ENCODE data around the gene C15orf39. TPM values are rescaled to one million over a fixed set of nuclear protein-coding genes. Genes with fewer than 3 reads are reported as not detected.

The C15orf39 gene
- total and polyA plus RNA-seq, 2 of the 13 experiments (the other 11 are each of a cell fraction or from before 2014, with no cell fraction given): 6.2 to 13.5 TPM

DNA sequence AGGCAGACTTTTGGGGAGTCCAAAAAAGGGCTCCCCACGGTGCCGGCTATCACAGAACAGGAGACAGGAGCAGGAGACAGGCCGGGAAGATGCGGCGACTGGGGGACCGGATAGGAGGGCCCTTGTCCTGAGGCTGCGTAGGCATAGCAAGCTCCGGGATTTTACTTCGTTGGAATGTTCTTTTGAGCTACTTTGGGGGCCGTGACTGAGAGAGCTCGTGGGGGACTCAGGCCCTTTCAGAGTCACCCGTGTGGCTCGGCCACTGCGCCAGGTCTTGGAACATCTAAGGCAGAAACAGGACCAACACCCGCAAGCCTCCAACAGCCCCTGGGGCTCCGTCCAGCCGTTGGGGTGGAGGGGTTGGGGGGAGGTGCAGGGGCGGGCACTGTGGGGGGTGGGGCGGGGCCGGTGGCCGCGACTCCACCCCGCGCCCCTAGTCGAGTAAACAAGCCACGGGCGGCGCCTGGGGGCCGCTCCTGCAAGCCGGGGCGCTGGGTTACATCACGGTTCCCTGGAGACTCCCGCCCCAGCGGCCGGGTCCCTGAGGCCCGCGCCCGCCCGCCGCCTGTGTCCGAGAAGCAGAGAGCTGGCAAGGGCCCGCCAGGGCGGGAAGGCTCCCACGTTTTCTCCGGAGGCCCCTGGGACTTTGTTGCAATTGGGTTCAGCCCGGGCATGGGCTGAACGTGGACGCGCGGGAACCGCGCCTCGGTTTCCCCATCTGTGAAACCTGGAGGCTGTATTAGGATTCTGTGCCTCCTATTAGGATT lies 23.3 kb upstream of the C15orf39 start:
- H3K27ac ChIP-seq (ENCODE audit: extremely low read length, insufficient read depth, low read length): peak overlapping the region; percentile 56
- H4K20me1 ChIP-seq (ENCODE audit: insufficient read depth, low read length): no peaks in the 10 kb centered on the region
- intact Hi-C loops (cut with micrococcal nuclease; ENCODE audit: unreplicated experiment): no loop called here
- H3K79me2 ChIP-seq (ENCODE audit: insufficient read depth, low read length): no peaks in the 10 kb centered on the region
- H3K27me3 ChIP-seq (ENCODE audit: control insufficient read depth in 1 of 2, insufficient read depth in 2 of 2, low read length in 2 of 2): no peaks in the 10 kb centered on the region
- peaks cover 94% of the 10 kb centered on the region for H3K4me1 ChIP-seq (ENCODE audit: insufficient read depth, low read length)
- no peaks in the 10 kb centered on the region for H3K36me3 ChIP-seq (replicated peaks in 1 of 2; ENCODE audit: control insufficient read depth in 1 of 2, insufficient read depth in 2 of 2, low read length in 2 of 2)
- in situ Hi-C loops (cut with HindIII; ENCODE audit: extremely low pct_ligation_motif_present, low pct_unique_long_range_greater_than_20kb): no loop called here
- H2AFZ ChIP-seq (ENCODE audit: low read length): no peak overlapping the region
- peak; percentile 72 for ATAC-seq
- POLR2A ChIA-PET: interaction anchor here (0.6 to 8.7 kb wide), 9 partner anchors 13 to 134 kb away, joined by 3 to 151 read pairs (median 6); partner anchors contain the start of gene C15orf39
- peak overlapping the region; percentile 46 to 68 (median 55) for H3K4me3 ChIP-seq (replicated peaks in 1 of 3; ENCODE audit: insufficient read depth in 1 of 3, low read depth in 2 of 3, low read length in 3 of 3)
- peak overlapping the region; percentile 86 for H3K4me2 ChIP-seq (ENCODE audit: low read depth, low read length)
- peak overlapping the region; percentile 74 for H3K9ac ChIP-seq (ENCODE audit: insufficient read depth, low read depth, low read length)
- no peak for FAIRE-seq
- 12% methylated on average over 14 of the region's 53 CpGs for WGBS (ENCODE audit: low lambda C conversion rate)
- CTCF ChIA-PET (ENCODE audit: low intra/inter-chr PET ratio, low total read pairs): no interaction called here
- H3K9me3 ChIP-seq (ENCODE audit: low read length): no peaks in the 10 kb centered on the region
- BruUV-seq (replicated peaks): no TSS peak
- DNase-seq (ENCODE audit: low spot score): peak; percentile 75
- peak; percentile 75 for TF ChIP-seq BCL6 (CRISPR knock-in tag; IDR thresholded peaks at IDR 0.05)
- TF ChIP-seq ZNF607 (CRISPR knock-in tag; IDR thresholded peaks at IDR 0.05; ENCODE audit: borderline replicate concordance): 0 out of 2 replicates have a peak, but pooled peaks have one; percentile 38
- TF ChIP-seq, protein P1, sequence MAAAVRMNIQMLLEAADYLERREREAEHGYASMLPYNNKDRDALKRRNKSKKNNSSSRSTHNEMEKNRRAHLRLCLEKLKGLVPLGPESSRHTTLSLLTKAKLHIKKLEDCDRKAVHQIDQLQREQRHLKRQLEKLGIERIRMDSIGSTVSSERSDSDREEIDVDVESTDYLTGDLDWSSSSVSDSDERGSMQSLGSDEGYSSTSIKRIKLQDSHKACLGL (CRISPR knock-in tag; IDR thresholded peaks at IDR 0.05): no peak
- no peak for TF ChIP-seq IKZF4 (CRISPR knock-in tag; IDR thresholded peaks at IDR 0.05; ENCODE audit: borderline replicate concordance, low read depth, not compliant biosample characterization)
- TF ChIP-seq HOXA3 (CRISPR knock-in tag; IDR thresholded peaks at IDR 0.05): 0 out of 2 replicates have a peak, but pooled peaks have one; percentile 31
- TF ChIP-seq, protein P2, sequence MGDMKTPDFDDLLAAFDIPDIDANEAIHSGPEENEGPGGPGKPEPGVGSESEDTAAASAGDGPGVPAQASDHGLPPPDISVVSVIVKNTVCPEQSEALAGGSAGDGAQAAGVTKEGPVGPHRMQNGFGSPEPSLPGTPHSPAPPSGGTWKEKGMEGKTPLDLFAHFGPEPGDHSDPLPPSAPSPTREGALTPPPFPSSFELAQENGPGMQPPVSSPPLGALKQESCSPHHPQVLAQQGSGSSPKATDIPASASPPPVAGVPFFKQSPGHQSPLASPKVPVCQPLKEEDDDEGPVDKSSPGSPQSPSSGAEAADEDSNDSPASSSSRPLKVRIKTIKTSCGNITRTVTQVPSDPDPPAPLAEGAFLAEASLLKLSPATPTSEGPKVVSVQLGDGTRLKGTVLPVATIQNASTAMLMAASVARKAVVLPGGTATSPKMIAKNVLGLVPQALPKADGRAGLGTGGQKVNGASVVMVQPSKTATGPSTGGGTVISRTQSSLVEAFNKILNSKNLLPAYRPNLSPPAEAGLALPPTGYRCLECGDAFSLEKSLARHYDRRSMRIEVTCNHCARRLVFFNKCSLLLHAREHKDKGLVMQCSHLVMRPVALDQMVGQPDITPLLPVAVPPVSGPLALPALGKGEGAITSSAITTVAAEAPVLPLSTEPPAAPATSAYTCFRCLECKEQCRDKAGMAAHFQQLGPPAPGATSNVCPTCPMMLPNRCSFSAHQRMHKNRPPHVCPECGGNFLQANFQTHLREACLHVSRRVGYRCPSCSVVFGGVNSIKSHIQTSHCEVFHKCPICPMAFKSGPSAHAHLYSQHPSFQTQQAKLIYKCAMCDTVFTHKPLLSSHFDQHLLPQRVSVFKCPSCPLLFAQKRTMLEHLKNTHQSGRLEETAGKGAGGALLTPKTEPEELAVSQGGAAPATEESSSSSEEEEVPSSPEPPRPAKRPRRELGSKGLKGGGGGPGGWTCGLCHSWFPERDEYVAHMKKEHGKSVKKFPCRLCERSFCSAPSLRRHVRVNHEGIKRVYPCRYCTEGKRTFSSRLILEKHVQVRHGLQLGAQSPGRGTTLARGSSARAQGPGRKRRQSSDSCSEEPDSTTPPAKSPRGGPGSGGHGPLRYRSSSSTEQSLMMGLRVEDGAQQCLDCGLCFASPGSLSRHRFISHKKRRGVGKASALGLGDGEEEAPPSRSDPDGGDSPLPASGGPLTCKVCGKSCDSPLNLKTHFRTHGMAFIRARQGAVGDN (CRISPR knock-in tag; IDR thresholded peaks at IDR 0.05): peak; percentile 74
- peak; percentile 12 for TF ChIP-seq SAP130 (CRISPR knock-in tag; IDR thresholded peaks at IDR 0.05; ENCODE audit: low read depth)
- no peak for TF ChIP-seq CCDC6 (CRISPR knock-in tag; IDR thresholded peaks at IDR 0.05)
- TF ChIP-seq, protein P3, sequence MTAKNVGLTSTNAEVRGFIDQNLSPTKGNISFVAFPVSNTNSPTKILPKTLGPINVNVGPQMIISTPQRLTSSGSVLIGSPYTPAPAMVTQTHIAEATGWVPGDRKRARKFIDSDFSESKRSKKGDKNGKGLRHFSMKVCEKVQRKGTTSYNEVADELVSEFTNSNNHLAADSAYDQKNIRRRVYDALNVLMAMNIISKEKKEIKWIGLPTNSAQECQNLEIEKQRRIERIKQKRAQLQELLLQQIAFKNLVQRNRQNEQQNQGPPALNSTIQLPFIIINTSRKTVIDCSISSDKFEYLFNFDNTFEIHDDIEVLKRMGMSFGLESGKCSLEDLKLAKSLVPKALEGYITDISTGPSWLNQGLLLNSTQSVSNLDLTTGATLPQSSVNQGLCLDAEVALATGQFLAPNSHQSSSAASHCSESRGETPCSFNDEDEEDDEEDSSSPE (CRISPR knock-in tag; IDR thresholded peaks at IDR 0.05): peak; percentile 57; the same call in 1 of the 2 replicates
- TF ChIP-seq, protein P4, sequence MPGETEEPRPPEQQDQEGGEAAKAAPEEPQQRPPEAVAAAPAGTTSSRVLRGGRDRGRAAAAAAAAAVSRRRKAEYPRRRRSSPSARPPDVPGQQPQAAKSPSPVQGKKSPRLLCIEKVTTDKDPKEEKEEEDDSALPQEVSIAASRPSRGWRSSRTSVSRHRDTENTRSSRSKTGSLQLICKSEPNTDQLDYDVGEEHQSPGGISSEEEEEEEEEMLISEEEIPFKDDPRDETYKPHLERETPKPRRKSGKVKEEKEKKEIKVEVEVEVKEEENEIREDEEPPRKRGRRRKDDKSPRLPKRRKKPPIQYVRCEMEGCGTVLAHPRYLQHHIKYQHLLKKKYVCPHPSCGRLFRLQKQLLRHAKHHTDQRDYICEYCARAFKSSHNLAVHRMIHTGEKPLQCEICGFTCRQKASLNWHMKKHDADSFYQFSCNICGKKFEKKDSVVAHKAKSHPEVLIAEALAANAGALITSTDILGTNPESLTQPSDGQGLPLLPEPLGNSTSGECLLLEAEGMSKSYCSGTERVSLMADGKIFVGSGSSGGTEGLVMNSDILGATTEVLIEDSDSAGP (CRISPR knock-in tag; IDR thresholded peaks at IDR 0.05; ENCODE audit: borderline replicate concordance): peak; percentile 64; the same call in 1 of the 2 replicates
- TF ChIP-seq MED13 (CRISPR knock-in tag; IDR thresholded peaks at IDR 0.05): no peak

All from HepG2 (cell line).